HEK293 (cell line): ENCODE data around the gene SLC38A9.

Experiments used
- PRDM1 ChIP-seq: fragments of 450-650 bp; formaldehyde crosslinking; IDR thresholded peaks from 2 replicates; pipeline ENCODE4; 2016; ENCODE audit warnings: missing biosample characterization, missing genetic modification characterization
- TRIM28 ChIP-seq: IDR thresholded peaks from 2 replicates; pipeline ENCODE4 v1.6.1; 2011; ENCODE audit warnings: low read length, control low read depth, borderline replicate concordance
- ZNF24 ChIP-seq: fragments of 450-650 bp; formaldehyde crosslinking; IDR thresholded peaks from 2 replicates; pipeline ENCODE4 v1.5.1; 2016; ENCODE audit warnings: missing biosample characterization, missing genetic modification characterization
- ZNF274 ChIP-seq, 2 experiments: fragments of 200-500 bp in 1 of 2; fragments of 450-650 bp in 1 of 2; sonication (Bioruptor generic) in 1 of 2; formaldehyde crosslinking in 1 of 2; IDR thresholded peaks; 2 replicates each; pipeline versions ENCODE4 v1.5.1 to v1.6.1; 2014 to 2016; ENCODE audit warnings: borderline replicate concordance in 1 of 2, inconsistent platforms in 1 of 2, low read length in 1 of 2, missing biosample characterization in 1 of 2, missing genetic modification characterization in 1 of 2
- ZNF610 ChIP-seq: fragments of 450-650 bp; formaldehyde crosslinking; IDR thresholded peaks from 2 replicates; pipeline ENCODE4 v1.5.1; 2016; ENCODE audit warnings: missing biosample characterization, missing genetic modification characterization, borderline replicate concordance
- TF ChIP-seq, protein P1 (sequence below): fragments of 450-650 bp; formaldehyde crosslinking; IDR thresholded peaks from 2 replicates; pipeline ENCODE4 v1.5.1; 2016; ENCODE audit warnings: missing biosample characterization, missing genetic modification characterization

DNA sequence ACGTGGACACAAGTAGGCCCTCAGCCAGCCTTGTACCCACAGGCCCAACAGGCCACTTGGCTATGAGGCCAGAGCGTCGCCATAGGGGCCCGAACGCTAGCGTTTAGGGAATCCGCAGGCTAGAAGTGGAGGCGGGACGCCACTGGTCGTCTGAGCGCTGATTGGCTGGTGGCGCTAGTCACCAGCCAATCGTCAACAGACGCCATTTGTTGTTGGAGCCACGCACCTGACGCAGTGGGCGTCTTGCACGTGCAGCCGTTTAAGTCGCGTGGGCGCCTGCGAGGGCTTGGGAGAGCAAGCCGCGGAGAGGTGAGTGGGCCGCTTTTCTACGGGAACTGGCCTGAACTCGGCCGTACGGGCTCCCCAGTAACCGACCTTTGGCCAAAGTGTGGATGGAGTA, 25.7 kb upstream of the SLC38A9 start, which contains the start of gene DDX4:
- TF ChIP-seq TRIM28, result no peak
- no peak for TF ChIP-seq PRDM1 (tag by site-specific recombination)
- TF ChIP-seq ZNF274 (IDR thresholded peaks at IDR 0.05; ENCODE audit: low read length), result no peak
- no peak for TF ChIP-seq ZNF274 (tag by site-specific recombination; IDR thresholded peaks at IDR 0.05; ENCODE audit: borderline replicate concordance)
- no peak for TF ChIP-seq ZNF24 (tag by site-specific recombination)
- TF ChIP-seq, protein P1, sequence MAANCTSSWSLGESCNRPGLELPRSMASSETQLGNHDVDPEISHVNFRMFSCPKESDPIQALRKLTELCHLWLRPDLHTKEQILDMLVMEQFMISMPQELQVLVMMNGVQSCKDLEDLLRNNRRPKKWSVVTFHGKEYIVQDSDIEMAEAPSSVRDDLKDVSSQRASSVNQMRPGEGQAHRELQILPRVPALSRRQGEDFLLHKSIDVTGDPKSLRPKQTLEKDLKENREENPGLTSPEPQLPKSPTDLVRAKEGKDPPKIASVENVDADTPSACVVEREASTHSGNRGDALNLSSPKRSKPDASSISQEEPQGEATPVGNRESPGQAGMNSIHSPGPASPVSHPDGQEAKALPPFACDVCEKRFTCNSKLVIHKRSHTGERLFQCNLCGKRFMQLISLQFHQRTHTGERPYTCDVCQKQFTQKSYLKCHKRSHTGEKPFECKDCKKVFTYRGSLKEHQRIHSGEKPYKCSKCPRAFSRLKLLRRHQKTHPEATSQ (tag by site-specific recombination), result no peak
- TF ChIP-seq ZNF610 (tag by site-specific recombination), result no peak
